HG03442 (cell line): Measurements from ENCODE around the gene CACHD1.

Source experiments
- ATAC-seq: cut with Tn5 transposase; IDR thresholded peaks from one replicate; pipeline ENCODE4 v1.9.1; 2021; ENCODE audit warnings: mild to moderate bottlenecking, moderate library complexity; ENCODE audit not compliant: unreplicated experiment

The CACHD1 gene

DNA sequence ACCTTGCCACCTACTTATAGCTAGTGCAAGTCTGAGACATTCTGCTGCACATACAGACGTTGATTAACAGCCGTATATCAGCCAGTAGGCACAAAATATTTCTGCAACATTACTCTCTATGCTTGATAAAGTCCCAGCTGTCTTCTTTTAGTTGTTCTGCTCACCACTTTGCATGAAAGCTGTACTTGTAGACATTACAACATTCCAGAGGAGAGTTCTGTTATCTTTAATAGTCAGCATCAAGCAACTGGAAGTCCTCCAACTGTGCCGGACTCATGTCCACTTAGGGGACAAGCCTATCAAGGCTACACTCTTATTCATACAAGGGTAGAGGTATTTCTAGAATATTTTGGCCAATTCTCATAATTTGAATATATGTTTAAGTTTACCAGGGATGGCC is 50.0 kb downstream of the CACHD1 start:
- no peak for ATAC-seq

GRCh38 chr1:64522740-64523139 is 52.8 kb downstream of the CACHD1 start:
- ATAC-seq = no peak

GRCh38 chr1:64523413-64524337 is 53.7 kb downstream of the CACHD1 start:
- ATAC-seq = no peak

- no peak for ATAC-seq
These were observed 54.7 kb downstream of the CACHD1 start for GRCh38 chr1:64524614-64525013.

DNA sequence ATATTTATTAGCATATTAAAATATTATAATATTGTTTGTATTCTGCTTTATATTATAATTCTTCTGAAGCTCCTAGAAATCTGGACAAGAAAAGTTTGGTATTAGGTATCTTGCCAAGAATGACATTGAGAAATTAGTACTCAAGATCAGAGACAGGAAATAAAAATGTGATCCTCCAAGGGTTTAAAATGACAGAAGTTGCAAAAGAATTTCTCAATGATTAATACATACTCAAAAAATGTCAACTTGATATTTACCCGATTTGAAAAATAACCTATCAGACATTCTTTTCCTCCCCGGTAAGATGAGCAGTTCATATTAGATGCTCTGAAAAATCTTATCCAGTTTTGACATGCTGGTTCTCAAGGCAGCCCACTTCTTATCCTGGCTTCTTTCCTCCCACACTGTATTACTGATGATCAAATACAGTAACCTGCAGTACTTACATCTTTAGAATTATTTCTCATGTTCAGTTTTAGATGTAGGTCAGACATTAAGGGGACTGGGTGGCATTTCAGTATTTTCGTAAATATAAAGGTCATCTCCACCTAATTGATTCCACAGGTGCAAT is 55.3 kb downstream of the CACHD1 start:
- no peak for ATAC-seq

DNA sequence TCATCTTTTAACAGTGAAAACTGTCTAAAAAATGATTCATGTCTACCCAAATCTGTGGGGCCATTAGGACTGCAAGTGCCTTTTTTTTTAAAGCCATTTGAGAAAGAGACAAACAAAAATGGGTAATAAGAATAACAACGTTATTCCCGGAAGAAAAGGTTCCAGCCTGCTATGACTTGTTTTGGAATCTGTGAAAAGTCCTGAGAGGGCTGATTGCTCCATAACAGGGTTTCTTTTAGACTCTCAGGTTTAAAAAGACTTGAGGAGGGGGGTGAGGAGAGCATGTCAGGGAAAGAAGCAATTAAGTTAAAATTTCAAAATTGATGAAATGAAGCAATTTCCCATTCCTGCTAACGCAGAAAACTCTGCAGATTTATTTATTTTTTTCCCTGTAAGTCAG is 56.4 kb downstream of the CACHD1 start:
- no peak for ATAC-seq

- ATAC-seq = no peak
These were observed 57.2 kb downstream of the CACHD1 start for GRCh38 chr1:64527165-64527564.

GRCh38 chr1:64527786-64528185 is 57.9 kb downstream of the CACHD1 start:
- ATAC-seq = no peak

DNA sequence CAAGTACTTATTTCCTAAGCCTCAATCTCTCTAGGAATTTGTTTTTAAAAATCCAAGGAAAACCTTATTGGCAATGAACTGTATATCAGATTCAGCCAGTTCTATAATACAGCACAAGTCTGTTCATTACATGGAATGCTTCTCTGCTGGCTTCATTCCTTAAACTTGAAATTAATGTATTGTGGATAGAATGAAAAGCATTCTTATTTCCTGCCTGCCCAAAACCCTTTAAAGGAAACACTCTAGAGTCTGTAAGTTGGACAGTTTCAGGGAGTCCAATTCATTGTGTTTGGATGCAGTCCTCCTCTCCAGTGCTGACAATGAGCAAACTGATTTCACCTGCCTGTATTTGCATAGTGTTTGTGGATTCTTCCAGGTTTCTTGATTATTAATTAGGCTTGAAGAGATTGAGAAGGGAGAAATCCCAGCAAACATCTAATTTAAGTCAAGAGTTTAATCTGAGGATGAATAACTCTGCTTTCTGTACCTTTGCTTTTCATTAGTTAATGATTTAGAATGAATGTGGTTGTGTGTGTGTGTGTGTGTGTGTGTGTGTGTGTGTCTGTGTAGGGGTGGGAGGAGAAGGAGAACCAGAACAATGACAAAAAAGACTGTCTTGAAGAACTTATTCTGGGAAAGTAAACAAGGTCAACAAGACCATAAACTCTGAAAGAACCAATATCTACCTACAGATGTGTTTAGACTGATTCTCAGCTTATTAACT is 61.2 kb downstream of the CACHD1 start:
- ATAC-seq = no peak

GRCh38 chr1:64532646-64533045 is 62.7 kb downstream of the CACHD1 start:
- no peak for ATAC-seq

DNA sequence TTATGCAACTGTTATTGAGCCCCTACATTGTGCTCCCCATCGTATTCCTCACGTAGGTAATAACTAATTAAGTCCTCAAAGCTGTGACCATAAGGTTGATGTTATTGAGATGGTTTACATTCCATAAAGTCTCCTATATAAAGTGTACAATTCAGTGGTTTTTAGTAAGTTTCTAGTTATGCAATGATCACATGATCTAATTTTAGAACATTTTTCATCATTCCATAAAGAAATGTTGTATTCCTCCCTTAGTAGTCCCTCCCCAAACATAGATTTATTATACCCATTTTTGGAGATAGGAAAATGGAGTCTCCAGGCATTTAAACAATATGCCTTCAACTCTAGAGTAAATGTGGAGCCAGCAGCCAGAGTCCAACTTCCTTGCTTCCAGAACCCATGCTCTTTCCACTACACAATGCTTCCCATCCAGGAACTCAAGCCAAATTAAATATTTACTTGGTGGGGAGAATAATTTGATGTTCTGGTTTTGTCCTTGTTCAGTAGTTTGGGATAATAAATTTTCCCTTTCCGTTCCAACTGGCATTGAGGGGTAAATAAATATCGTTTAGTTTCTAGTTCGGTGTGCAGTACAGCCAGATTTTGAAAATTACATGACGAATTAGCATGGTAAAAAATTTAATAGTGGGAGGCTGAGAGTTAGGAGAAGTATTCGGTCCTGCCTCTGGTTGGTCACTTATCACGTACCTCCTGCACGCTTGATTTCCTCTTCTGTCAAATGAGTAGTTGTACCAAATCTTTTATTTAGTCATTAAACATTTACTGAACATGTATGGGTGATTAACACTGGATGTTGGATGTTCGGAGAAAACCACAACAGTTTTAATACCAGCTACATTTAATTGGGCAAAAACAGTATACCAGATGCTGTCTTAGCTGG is 66.3 kb downstream of the CACHD1 start:
- ATAC-seq = no peak

GRCh38 chr1:64536836-64537490 is 67.0 kb downstream of the CACHD1 start:
- ATAC-seq = no peak

- ATAC-seq = no peak
These were observed 68.0 kb downstream of the CACHD1 start for GRCh38 chr1:64537942-64538341.

DNA sequence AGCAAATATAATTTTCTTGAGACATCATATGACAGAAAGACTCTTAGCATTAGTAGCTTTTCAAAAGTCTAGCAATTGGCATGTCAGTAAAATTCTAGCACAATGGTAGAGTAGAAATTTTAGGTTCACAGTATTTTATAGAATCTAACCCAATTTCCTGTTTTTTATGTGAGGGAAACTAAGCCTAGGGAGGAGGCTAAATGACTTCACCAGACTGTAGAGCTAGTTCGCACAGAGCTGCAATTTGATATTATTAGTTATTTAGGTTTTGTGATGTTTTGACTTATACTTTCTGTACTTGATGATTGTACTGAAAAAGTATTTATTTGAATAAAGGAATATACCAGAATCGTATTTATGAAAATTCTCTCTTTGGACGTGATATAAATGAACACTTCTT is 68.5 kb downstream of the CACHD1 start:
- no peak for ATAC-seq

GRCh38 chr1:64539289-64539688 is 69.4 kb downstream of the CACHD1 start:
- no peak for ATAC-seq

DNA sequence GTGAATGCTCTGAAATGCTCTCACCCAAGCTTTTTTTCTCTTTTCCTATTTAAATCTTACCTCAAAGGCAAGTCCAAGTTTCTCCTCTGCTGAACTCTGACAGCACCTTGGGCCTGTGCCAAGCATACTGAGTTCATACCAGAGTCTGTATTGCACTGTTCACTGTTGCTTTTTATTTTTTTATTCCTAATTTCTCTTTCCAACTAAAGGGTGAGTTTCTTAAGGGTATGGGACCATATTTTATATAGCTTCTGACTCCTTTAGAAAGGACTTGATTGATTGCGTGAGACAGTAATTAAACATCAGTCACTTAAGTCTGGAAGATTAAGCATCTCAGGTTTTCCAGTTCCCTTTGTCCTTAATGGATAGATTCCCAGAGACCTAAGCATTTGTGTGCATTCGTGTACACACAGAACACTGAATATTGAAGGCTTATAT is 69.9 kb downstream of the CACHD1 start:
- ATAC-seq = no peak

DNA sequence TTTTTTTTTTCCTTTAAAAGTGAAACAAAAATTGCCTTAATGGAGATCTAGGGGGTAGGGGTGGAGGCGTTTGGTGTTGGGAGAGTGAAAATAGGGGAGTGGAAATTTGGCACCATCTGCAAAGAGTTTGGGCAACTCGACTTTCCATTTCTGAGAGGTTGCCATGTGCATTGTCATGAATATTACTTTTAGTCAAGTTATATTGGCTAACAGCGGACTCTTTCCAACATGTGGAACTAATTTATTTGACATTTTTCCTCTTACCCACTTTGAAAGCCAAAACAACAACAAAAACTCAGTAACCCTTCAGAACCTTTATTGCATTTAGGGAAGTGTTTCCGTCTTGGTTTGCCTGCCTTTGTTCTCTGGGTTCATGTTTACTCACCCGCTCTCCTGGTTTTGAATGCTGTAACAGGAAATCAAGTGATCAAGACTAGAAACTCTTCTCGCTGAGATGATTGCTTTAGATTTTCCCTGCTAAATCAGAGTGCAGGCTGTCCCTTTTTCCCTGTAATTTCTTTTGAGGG is 70.4 kb downstream of the CACHD1 start:
- no peak for ATAC-seq

GRCh38 chr1:64542118-64542517 is 72.2 kb downstream of the CACHD1 start:
- no peak for ATAC-seq

GRCh38 chr1:64543831-64544230 is 73.9 kb downstream of the CACHD1 start:
- ATAC-seq = no peak
